Astrocyte of the spinal cord (primary cell): ENCODE results near the gene CLIC6.

Source experiments
- DNase-seq: peaks from one replicate; pipeline ENCODE4 v3.0.0; 2011; ENCODE audit warnings: low read depth, low spot score
- H3K4me3 ChIP-seq: 2 replicates; pipeline ENCODE4 v1.5.1; 2011; ENCODE audit warnings: low read depth, mild to moderate bottlenecking, low read length, moderate library complexity
- in situ Hi-C: cut with HindIII; loops from 2 replicates; pipeline ENCODE4 v1.10.0; 2017; ENCODE audit warnings: low sequenced_read_pairs
- TF ChIP-seq, protein P1 (sequence below): IDR thresholded peaks from 2 replicates; pipeline ENCODE4 v1.5.1; 2012; ENCODE audit warnings: low read depth, mild to moderate bottlenecking, low read length, inconsistent platforms

CLIC6 gene

DNA sequence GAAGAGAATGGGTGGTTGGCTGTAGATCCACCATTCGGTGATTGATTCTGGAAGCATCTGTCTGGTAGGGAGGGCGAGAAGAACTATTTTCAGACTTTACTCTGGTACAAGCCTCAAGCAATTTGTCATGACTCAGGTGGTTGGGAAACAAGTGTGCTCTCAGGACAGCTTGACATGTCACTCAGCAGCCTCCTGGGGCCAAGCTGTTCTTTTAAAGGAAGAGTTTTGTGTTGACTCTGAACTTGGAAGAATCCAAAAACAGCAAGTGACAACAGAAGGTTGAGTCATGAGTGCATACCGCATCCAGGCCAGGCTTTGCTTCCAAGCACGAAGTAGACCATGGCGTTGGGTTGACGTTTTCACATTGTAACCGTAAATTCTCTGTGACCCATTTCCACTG lies 65.9 kb downstream of the CLIC6 start:
- no peak overlapping the region for H3K4me3 ChIP-seq
- TF ChIP-seq, protein P1, sequence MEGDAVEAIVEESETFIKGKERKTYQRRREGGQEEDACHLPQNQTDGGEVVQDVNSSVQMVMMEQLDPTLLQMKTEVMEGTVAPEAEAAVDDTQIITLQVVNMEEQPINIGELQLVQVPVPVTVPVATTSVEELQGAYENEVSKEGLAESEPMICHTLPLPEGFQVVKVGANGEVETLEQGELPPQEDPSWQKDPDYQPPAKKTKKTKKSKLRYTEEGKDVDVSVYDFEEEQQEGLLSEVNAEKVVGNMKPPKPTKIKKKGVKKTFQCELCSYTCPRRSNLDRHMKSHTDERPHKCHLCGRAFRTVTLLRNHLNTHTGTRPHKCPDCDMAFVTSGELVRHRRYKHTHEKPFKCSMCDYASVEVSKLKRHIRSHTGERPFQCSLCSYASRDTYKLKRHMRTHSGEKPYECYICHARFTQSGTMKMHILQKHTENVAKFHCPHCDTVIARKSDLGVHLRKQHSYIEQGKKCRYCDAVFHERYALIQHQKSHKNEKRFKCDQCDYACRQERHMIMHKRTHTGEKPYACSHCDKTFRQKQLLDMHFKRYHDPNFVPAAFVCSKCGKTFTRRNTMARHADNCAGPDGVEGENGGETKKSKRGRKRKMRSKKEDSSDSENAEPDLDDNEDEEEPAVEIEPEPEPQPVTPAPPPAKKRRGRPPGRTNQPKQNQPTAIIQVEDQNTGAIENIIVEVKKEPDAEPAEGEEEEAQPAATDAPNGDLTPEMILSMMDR: no peak
- DNase-seq: no peak
- in situ Hi-C loops: no loop called here

DNA sequence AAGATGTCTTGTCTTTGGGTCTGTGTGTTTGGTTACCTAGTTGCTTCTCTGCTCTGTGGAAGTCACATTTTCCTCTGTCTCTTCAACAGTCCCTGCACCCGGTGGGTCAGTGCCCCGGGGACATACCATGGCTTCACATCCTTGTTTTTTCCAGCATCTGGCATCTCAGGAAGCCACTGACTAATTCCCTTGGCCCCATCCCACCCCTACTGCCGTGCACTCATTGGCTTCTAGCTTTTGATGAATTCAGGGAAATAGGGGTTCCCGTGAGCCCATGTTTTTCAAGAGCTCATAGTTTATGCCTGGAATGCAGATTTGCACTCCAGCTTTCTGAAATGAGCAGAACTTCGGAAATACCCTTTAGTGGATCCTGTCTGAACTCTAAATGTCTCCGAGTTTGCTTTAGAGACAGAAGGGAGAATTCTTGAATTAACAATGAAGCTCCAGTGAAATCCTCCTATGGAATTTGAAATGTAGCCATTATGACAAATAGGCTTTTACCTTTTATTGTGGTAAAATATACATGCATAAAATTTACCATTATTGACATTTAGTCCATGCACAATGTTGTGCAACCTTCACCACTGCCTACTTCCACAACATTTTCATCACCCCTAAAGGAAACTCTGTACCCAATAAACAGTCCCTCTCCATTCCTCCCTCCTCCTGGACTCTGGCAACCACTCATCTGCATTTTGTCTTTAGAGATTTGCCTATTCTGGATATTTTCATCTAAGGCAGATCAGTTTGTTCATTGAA lies 67.5 kb downstream of the CLIC6 start:
- no peak overlapping the region for H3K4me3 ChIP-seq
- in situ Hi-C loops: no loop called here
- no peak for DNase-seq
- TF ChIP-seq, protein P1: no peak

DNA sequence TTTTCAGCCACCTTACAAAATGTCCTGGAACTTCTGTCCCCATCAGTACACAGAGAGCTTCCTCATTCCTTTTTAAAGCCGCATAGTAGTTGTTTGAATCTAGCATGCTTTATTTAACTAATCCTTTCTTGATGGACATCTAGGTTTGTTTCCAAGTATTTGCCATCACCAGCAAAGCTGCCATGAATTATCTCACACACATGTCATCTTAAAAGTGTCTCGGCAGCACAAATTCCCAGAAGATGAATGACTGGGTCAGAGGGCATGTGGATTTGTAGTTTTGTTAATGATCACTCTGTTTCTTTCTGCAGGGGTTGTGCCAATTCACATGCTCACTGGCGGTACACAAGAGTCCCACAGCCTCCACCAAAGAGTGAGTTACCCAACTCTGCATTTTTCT lies 68.3 kb downstream of the CLIC6 start:
- H3K4me3 ChIP-seq: no peak overlapping the region
- no peak for DNase-seq
- in situ Hi-C loops: no loop called here
- TF ChIP-seq, protein P1: no peak

DNA sequence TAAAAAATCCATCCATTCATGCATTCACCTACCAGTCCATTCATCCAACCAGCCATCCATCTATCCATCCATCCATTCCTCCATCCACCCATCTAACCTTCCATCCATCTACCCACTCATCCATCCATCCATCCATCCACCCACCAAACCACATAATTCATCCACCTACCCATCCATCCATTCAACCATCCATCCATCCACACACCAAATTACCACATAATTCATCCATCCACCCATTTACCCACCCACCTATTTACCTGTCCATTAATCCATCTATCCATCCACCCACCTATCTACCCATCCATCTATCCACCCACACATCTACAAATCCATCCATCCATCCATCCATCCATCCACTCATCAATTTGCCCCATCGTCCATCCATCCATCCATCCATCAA lies 71.4 kb downstream of the CLIC6 start:
- DNase-seq: no peak
- in situ Hi-C loops: no loop called here
- no peak overlapping the region for H3K4me3 ChIP-seq
- TF ChIP-seq, protein P1: no peak

DNA sequence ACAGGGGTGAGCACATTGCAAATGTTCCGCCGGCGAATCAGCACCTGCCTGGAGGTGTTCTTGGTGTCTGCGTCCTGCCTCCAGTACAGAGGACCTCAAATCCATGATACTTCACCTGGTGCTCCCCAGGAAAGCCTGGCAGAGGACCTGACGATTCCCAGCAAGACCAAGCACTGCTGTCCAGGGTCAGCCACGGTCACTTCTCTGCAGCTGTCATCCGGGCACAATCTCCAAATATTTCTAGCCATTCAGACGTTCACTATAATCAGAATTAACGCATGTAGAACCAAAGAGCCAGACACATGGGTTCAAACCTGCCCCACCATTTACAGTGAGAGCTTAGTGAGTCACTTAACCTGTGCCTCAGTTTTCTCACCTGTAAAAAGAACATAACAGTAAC lies 74.5 kb downstream of the CLIC6 start:
- in situ Hi-C loops: no loop called here
- TF ChIP-seq, protein P1: no peak
- no peak overlapping the region for H3K4me3 ChIP-seq
- no peak for DNase-seq

DNA sequence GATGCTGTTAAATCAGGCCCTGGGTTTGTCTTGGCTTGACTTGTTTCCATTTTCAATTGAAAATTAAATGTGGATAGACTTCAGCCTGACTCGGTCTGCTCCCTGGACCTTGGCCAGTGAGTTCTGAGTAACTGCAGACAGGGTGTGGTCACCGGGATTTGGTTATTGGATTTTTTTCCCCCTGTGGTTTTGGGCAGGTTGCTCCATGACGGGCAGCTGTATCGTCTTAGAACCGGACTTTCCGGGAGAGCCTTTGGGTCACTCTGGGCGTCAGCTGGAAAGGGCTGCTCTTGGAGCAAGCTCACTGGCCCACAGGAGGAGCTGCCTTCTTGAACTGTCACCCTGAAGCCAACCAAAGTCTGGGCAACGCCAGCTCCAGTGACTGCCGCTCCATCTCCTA lies 75.0 kb downstream of the CLIC6 start:
- in situ Hi-C loops: no loop called here
- peak; percentile 70 for DNase-seq
- TF ChIP-seq, protein P1: no peak
- H3K4me3 ChIP-seq: no peak overlapping the region
